GM18508 (cell line): ENCODE data around the gene ZRSR2.
"Not testable (repeated sequence)": the region's sequence is repeated elsewhere in the genome, so short reads cannot be mapped to it uniquely, and the experiment has no call there.

Experiments used
- ATAC-seq: cut with Tn5 transposase; IDR thresholded peaks from one replicate; pipeline ENCODE4 v1.9.1; 2021; ENCODE audit warnings: moderate number of reproducible peaks; ENCODE audit not compliant: insufficient read depth, unreplicated experiment

Gene ZRSR2

GRCh38 chrX:15789979-15790768 is at the start of gene ZRSR2:
Gene ZRSR2 (plus strand): TSS chrX:15790484. CDS start chrX:15790496, 12 bp downstream.
- peak; percentile 81 for ATAC-seq

- no peak for ATAC-seq
Observed at GRCh38 chrX:15744181-15744867, 46.0 kb upstream of the ZRSR2 start.

GRCh38 chrX:15745179-15745578 is 45.1 kb upstream of the ZRSR2 start:
- ATAC-seq: no peak

- not testable (repeated sequence) for ATAC-seq
Observed at GRCh38 chrX:15746651-15747050, 43.6 kb upstream of the ZRSR2 start.

- ATAC-seq: no peak
Observed at GRCh38 chrX:15747626-15748173, 42.6 kb upstream of the ZRSR2 start.

- ATAC-seq: no peak
Observed at GRCh38 chrX:15748841-15749240, 41.4 kb upstream of the ZRSR2 start.

- no peak for ATAC-seq
Observed at GRCh38 chrX:15749642-15750610, 40.4 kb upstream of the ZRSR2 start.

GRCh38 chrX:15750611-15751154 is 39.6 kb upstream of the ZRSR2 start:
- ATAC-seq: no peak

GRCh38 chrX:15751155-15751819 is 39.0 kb upstream of the ZRSR2 start:
- ATAC-seq: no peak

- no peak for ATAC-seq
Observed at GRCh38 chrX:15755091-15755490, 35.2 kb upstream of the ZRSR2 start.

GRCh38 chrX:15758140-15758539 is 32.1 kb upstream of the ZRSR2 start:
- ATAC-seq: no peak

GRCh38 chrX:15759886-15760285 is 30.4 kb upstream of the ZRSR2 start:
- not testable (repeated sequence) for ATAC-seq

- no peak for ATAC-seq
Observed at GRCh38 chrX:15761564-15762191, 28.6 kb upstream of the ZRSR2 start.

GRCh38 chrX:15769300-15769954 is 20.9 kb upstream of the ZRSR2 start:
- no peak for ATAC-seq

GRCh38 chrX:15781961-15782699 is 8.2 kb upstream of the ZRSR2 start:
- peak; percentile 73 for ATAC-seq

- no peak for ATAC-seq
Observed at GRCh38 chrX:15785176-15785750, 5.0 kb upstream of the ZRSR2 start.

- ATAC-seq: no peak
Observed at GRCh38 chrX:15786915-15787314, 3.4 kb upstream of the ZRSR2 start.
